Measurements from ENCODE around the gene TNFRSF19.

Gene TNFRSF19

GRCh38 chr13:23680845-23681669 is 110.8 kb downstream of the TNFRSF19 start:
- DNase-seq (ENCODE audit: low read depth in 2 of 2, low spot score in 1 of 2) = no peak

GRCh38 chr13:23683084-23683483 is 112.9 kb downstream of the TNFRSF19 start:
- DNase-seq (ENCODE audit: low read depth in 2 of 2, low spot score in 1 of 2) = no peak

GRCh38 chr13:23684647-23685046 is 114.4 kb downstream of the TNFRSF19 start:
- DNase-seq (ENCODE audit: low read depth in 2 of 2, low spot score in 1 of 2) = no peak

- no peak for DNase-seq (ENCODE audit: low read depth in 2 of 2, low spot score in 1 of 2)
Measured at GRCh38 chr13:23685416-23685815, 115.2 kb downstream of the TNFRSF19 start.

GRCh38 chr13:23686948-23687347 is 116.7 kb downstream of the TNFRSF19 start:
- DNase-seq (ENCODE audit: low read depth in 2 of 2, low spot score in 1 of 2) = no peak

GRCh38 chr13:23687614-23688013 is 117.4 kb downstream of the TNFRSF19 start:
- no peak for DNase-seq (ENCODE audit: low read depth in 2 of 2, low spot score in 1 of 2)

- no peak for DNase-seq (ENCODE audit: low read depth in 2 of 2, low spot score in 1 of 2)
Measured at GRCh38 chr13:23688336-23688735, 118.1 kb downstream of the TNFRSF19 start.

- DNase-seq (ENCODE audit: low read depth in 2 of 2, low spot score in 1 of 2) = no peak
Measured at GRCh38 chr13:23690668-23691067, 120.5 kb downstream of the TNFRSF19 start.

GRCh38 chr13:23692816-23693215 is 122.6 kb downstream of the TNFRSF19 start:
- no peak for DNase-seq (ENCODE audit: low read depth in 2 of 2, low spot score in 1 of 2)

GRCh38 chr13:23695196-23695595 is 125.0 kb downstream of the TNFRSF19 start:
- no peak for DNase-seq (ENCODE audit: low read depth in 2 of 2, low spot score in 1 of 2)

- DNase-seq (ENCODE audit: low read depth in 2 of 2, low spot score in 1 of 2) = peak; percentile 13 to 29
Measured at GRCh38 chr13:23695711-23696464, 125.7 kb downstream of the TNFRSF19 start.

- no peak for DNase-seq (ENCODE audit: low read depth in 2 of 2, low spot score in 1 of 2)
Measured at GRCh38 chr13:23696610-23697009, 126.4 kb downstream of the TNFRSF19 start.

- DNase-seq (ENCODE audit: low read depth in 2 of 2, low spot score in 1 of 2) = no peak
Measured at GRCh38 chr13:23697772-23698313, 127.6 kb downstream of the TNFRSF19 start.

- DNase-seq (ENCODE audit: low read depth in 2 of 2, low spot score in 1 of 2) = no peak
Measured at GRCh38 chr13:23699271-23699670, 129.1 kb downstream of the TNFRSF19 start.

GRCh38 chr13:23701186-23701585 is 131.0 kb downstream of the TNFRSF19 start:
- DNase-seq (ENCODE audit: low read depth in 2 of 2, low spot score in 1 of 2) = no peak

- no peak for DNase-seq (ENCODE audit: low read depth in 2 of 2, low spot score in 1 of 2)
Measured at GRCh38 chr13:23701636-23702035, 131.4 kb downstream of the TNFRSF19 start.

- no peak for DNase-seq (ENCODE audit: low read depth in 2 of 2, low spot score in 1 of 2)
Measured at GRCh38 chr13:23703246-23703860, 133.1 kb downstream of the TNFRSF19 start.

GRCh38 chr13:23705583-23705982 is 135.4 kb downstream of the TNFRSF19 start:
- no peak for DNase-seq (ENCODE audit: low read depth in 2 of 2, low spot score in 1 of 2)

- no peak for DNase-seq (ENCODE audit: low read depth in 2 of 2, low spot score in 1 of 2)
Measured at GRCh38 chr13:23707674-23708073, 137.5 kb downstream of the TNFRSF19 start.

- DNase-seq (ENCODE audit: low read depth in 2 of 2, low spot score in 1 of 2) = no peak
Measured at GRCh38 chr13:23709536-23709935, 139.3 kb downstream of the TNFRSF19 start.

GRCh38 chr13:23710366-23710765 is 140.2 kb downstream of the TNFRSF19 start:
- no peak for DNase-seq (ENCODE audit: low read depth in 2 of 2, low spot score in 1 of 2)

GRCh38 chr13:23711355-23711754 is 141.1 kb downstream of the TNFRSF19 start:
- DNase-seq (ENCODE audit: low read depth in 2 of 2, low spot score in 1 of 2) = no peak
